ENCODE measurements around the gene CDHR1.

DNA sequence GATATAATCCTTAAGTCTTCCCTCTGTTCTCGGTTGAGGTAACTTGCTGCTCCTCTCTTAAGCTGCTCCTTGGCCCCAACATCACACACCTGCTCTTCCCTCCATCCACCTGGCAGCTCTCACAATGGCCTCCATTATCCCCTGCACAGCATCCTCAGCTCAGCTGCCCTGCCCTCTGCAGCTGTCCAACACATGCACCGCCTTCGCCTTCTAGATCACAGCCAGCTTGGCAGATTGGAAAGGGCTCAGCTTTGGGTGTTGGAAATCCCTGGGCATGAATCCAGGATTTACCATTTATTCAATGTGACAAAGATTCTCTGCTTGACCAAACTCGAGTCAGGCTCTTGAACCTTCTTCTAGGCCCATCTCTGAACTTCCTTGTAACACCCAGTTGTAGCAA lies 71.1 kb downstream of the CDHR1 start:
- TF ChIP-seq CTCF (IDR thresholded peaks at IDR 0.05) (no peak), TEAD1 (CRISPR knock-in tag; IDR thresholded peaks at IDR 0.05) (no peak), GRHL2 (CRISPR knock-in tag; IDR thresholded peaks at IDR 0.05; ENCODE audit: insufficient replicate concordance, severe bottlenecking) (no peak), PREB (CRISPR knock-in tag; IDR thresholded peaks at IDR 0.05; ENCODE audit: borderline replicate concordance) (no peak), ZSCAN18 (CRISPR knock-in tag; IDR thresholded peaks at IDR 0.05) (no peak), TEAD4 (CRISPR knock-in tag; IDR thresholded peaks at IDR 0.05) (no peak), ZNF263 (CRISPR knock-in tag; IDR thresholded peaks at IDR 0.05; ENCODE audit: low read depth) (no peak), ZNF671 (CRISPR knock-in tag; IDR thresholded peaks at IDR 0.05) (no peak), MAX (CRISPR knock-in tag; IDR thresholded peaks at IDR 0.05) (no peak), NR3C1 (CRISPR knock-in tag; conservative IDR thresholded peaks at IDR 0.05; ENCODE audit: low read depth) (no peak), ELF4 (CRISPR knock-in tag; IDR thresholded peaks at IDR 0.05; ENCODE audit: low read depth) (no peak), STAT6 (CRISPR knock-in tag; conservative IDR thresholded peaks at IDR 0.05; ENCODE audit: low read depth) (no peak)
- TF ChIP-seq, protein P1, sequence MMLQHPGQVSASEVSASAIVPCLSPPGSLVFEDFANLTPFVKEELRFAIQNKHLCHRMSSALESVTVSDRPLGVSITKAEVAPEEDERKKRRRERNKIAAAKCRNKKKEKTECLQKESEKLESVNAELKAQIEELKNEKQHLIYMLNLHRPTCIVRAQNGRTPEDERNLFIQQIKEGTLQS (CRISPR knock-in tag; conservative IDR thresholded peaks at IDR 0.05), result no peak

All from WTC11 (cell line).